ENCODE results near the gene C11orf91. TPM values are rescaled to one million over a fixed set of nuclear protein-coding genes. Genes with fewer than 3 reads are reported as not detected.

The C11orf91 gene
- total and polyA plus RNA-seq, 2 of the 4 experiments (the other 2 are of a cell fraction) = 0.10 TPM; not detected in 1

DNA sequence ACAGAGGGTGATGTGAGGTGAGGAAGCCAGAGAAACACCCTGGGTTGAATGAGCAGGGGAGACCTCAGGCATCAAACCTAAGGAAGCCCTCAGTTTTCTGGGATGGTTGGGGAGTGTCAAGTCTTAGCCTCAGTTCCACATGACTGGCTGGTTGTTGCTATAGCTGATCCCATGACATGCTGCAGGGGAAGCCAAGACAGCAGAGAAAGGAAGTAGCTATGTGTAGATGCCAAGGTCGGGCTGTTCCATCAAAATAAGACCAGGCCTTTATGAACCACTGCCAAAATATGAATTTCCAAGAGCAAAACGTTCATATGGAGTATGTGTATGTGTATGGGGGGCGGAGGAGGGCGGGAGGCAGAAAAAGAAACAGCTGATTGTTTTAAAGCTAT is 24.0 kb upstream of the C11orf91 start:
- in situ Hi-C loops (cut with MboI; ENCODE audit: low sequenced_read_pairs) = no loop called here

More for the DNA sequence above, 24.0 kb upstream of the C11orf91 start:
- Histone ChIP-seq H4K5ac (ENCODE audit: low read depth, low read length) (peak overlapping the region; percentile 68), H3K9me3 (ENCODE audit: control insufficient read depth, insufficient read depth, low read length) (no peaks in the 10 kb centered on the region), H2AK5ac (ENCODE audit: low read depth, low read length) (peak overlapping the region; percentile 95), H3K27me3 (ENCODE audit: control insufficient read depth, insufficient read depth, low read length) (no peaks in the 10 kb centered on the region), H4K8ac (ENCODE audit: low read depth in 2 of 2, low read length in 2 of 2) (peak overlapping the region; percentile 30 to 77; a peak in 2 of 4 replicates), H3K14ac (replicated peaks; ENCODE audit: low read depth, low read length) (peak overlapping the region; percentile 84), H3K4ac (ENCODE audit: low read depth, low read length) (peak overlapping the region; percentile 84), H3K56ac (ENCODE audit: extremely low read depth, insufficient read depth, low read length) (no peak overlapping the region), H3K36me3 (ENCODE audit: control insufficient read depth, insufficient read depth, low read length) (peaks cover 21% of the 10 kb centered on the region), H3K27ac (ENCODE audit: insufficient read depth, low read length) (peak overlapping the region; percentile 82), H3K9ac (ENCODE audit: low read depth, low read length) (peak overlapping the region; percentile 3; the same call in 1 of the 2 replicates), H4K91ac (ENCODE audit: insufficient read depth, low read depth, low read length) (peak overlapping the region; percentile 73), H3K4me1 (ENCODE audit: control insufficient read depth, insufficient read depth, low read length) (peaks cover 36% of the 10 kb centered on the region), H3K23ac (ENCODE audit: low read depth, low read length) (peak overlapping the region; percentile 85), H3K18ac (ENCODE audit: low read depth, low read length) (peak overlapping the region; percentile 69), H3K79me1 (ENCODE audit: low read depth in 1 of 2, low read length in 2 of 2) (peaks cover 15 to 56% of the 10 kb centered on the region in 2 experiments; a peak in 3 of 4 replicates), H3K9me1 (ENCODE audit: insufficient read depth, low read length) (peaks cover 34% of the 10 kb centered on the region), H2AFZ (replicated peaks; ENCODE audit: low read length, poor library complexity) (no peak overlapping the region), H2BK5ac (ENCODE audit: low read depth, low read length, poor library complexity, severe bottlenecking) (peak overlapping the region; percentile 74), H4K20me1 (ENCODE audit: insufficient read depth, low read length) (peaks cover 55% of the 10 kb centered on the region), H2BK15ac (ENCODE audit: low read depth, low read length) (peak overlapping the region; percentile 9; the same call in 2 of the 3 replicates), H2BK120ac (ENCODE audit: low read depth, low read length) (peak overlapping the region; percentile 75), H2AK9ac (replicated peaks; ENCODE audit: low read depth, low read length, poor library complexity) (peak overlapping the region; percentile 4), H3K4me2 (ENCODE audit: low read depth, low read length) (peak overlapping the region; percentile 48), H3K4me3 (ENCODE audit: insufficient read depth, low read depth, low read length) (no peak overlapping the region), H2BK20ac (ENCODE audit: low read depth, low read length) (peak overlapping the region; percentile 84; the same call in 1 of the 2 replicates)
- intact Hi-C loops (cut with micrococcal nuclease) = no loop called here
- DNase-seq (peak; percentile 69), ATAC-seq (ENCODE audit: low read depth) (peak; percentile 8)
- CTCF ChIA-PET = interaction anchor here (0.8 kb wide), 1 partner anchor 9 kb away, joined by 3 read pairs; no protein-coding TSS in a partner anchor
- TF ChIP-seq RAD21 (IDR thresholded peaks at IDR 0.05; ENCODE audit: low read length) (no peak), RCOR1 (IDR thresholded peaks at IDR 0.05; ENCODE audit: insufficient replicate concordance, low read length) (no peak), MAFK (IDR thresholded peaks at IDR 0.05; ENCODE audit: low read depth, low read length) (no peak), BHLHE40 (IDR thresholded peaks at IDR 0.05; ENCODE audit: low read depth, low read length) (no peak), MXI1 (IDR thresholded peaks at IDR 0.05; ENCODE audit: borderline replicate concordance, low read depth, low read length) (0 out of 2 replicates have a peak, but pooled peaks have one; percentile 7), RFX5 (IDR thresholded peaks at IDR 0.05; ENCODE audit: low read depth, low read length) (no peak), CHD1 (IDR thresholded peaks at IDR 0.05; ENCODE audit: low read depth, low read length) (no peak)
- TF ChIP-seq, protein P1, sequence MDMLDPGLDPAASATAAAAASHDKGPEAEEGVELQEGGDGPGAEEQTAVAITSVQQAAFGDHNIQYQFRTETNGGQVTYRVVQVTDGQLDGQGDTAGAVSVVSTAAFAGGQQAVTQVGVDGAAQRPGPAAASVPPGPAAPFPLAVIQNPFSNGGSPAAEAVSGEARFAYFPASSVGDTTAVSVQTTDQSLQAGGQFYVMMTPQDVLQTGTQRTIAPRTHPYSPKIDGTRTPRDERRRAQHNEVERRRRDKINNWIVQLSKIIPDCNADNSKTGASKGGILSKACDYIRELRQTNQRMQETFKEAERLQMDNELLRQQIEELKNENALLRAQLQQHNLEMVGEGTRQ (IDR thresholded peaks at IDR 0.05; ENCODE audit: low read depth, low read length) = no peak
- POLR2A ChIA-PET (ENCODE audit: unreplicated experiment) = no interaction called here
- dilution Hi-C loops (cut with HindIII; ENCODE audit: low sequenced_read_pairs, unreplicated experiment) = no loop called here
- BruUV-seq (replicated peaks) = no TSS peak
- no CpG with 5 or more reads among the region's 4 CpGs for WGBS, 2 experiments (ENCODE audit: extremely low coverage in 2 of 2, insufficient read length in 1 of 2)

All from IMR-90 (cell line).